Superior temporal gyrus (tissue), 1 donor: Measurements from ENCODE around the gene FTL.

ENCODE experiments used
- DNase-seq: peaks from one replicate; pipeline ENCODE4 v3.0.0-alpha.2; 2016; ENCODE audit errors: extremely low spot score

The FTL gene

DNA sequence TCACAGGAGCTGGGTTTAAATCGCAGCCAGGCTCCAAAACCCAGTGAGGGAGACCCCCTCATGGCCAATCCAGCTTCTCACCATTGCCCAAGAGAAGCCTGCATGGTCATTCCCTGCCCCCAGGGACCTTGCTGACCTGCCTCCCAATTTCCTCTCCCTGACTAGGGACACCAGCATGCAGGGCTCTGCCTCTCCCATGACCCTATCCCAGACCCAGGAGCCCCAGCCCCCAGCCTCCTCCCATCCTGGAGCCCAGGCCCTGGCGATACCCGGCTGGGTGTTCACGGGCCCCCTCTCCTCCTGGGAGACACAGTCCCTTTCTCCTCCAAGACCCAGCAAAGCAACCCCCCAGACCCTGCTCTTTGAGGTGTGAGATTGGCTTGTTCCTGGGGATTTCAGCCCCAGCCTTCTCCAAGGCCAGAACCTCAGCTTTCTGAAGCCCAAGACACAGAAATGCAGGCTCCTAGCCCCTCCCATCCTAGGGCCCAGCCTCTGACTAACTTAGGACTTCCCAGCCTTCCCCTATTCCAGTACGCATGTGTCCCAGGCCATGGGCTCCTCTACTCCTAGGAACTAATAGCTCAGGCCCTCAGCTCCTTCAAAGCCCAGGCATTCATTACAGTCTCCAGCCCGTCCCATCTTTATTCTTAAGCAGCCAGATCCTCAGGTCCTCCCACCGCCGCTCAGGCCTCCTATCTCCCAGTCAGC, 26.9 kb downstream of the FTL start:
- peak; percentile 15 for DNase-seq

GRCh38 chr19:48992581-48993174, 27.6 kb downstream of the FTL start:
- peak; percentile 25 for DNase-seq

- peak; percentile 100 for DNase-seq
Measured at GRCh38 chr19:48993175-48994034, 28.3 kb downstream of the FTL start, which contains the start of the genes GYS1 and RUVBL2. TSS of gene GYS1 (minus strand) at chr19:48993309. CDS start at chr19:48993112, 197 bp downstream. TSS of gene RUVBL2 (plus strand) at chr19:48993887. CDS start at chr19:48993912, 25 bp downstream.

GRCh38 chr19:48994035-48994386, 28.9 kb downstream of the FTL start:
- peak; percentile 12 for DNase-seq

- DNase-seq = no peak
Measured at GRCh38 chr19:48997972-48998371, 32.9 kb downstream of the FTL start.

DNA sequence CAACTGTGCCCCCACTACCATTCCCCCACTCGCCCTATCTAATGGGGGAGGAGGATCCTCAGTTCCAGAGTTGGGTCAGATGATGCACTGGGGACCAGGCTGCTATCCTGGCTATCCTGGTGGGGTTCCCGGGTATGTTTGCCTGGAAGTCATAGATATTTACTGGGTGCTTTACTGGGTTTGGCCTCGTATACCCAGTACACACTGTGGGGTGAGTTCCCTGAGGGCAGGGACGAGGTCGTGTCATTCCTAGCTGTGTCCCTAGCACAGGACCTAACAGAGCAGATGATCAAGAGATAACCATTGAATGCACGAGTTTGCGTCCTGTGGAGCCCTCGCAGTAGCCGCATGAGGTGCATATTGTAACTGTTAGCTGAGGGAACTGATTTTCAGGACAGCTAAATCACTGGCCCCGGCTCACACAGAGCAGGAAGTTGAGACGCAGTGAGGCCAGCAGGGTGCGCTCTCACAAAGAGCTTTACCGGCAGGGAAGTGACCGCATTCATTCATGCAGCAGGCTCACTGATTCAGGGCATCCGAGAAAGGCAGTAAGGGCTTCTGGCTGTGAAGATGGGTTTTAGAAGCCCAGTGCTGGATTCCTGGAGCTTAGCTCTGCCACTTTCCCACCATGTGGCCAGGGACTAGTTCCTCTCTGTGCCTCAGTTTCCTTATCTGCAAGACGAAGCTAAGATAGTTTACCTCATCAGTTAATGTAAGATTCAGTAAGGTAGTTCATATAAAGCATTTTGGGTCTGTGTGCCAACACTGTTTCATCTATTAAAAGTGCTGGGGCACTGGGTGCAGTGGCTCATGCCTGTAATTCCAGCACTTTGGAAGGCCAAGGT, 34.6 kb downstream of the FTL start:
- peak; percentile 22 for DNase-seq

DNA sequence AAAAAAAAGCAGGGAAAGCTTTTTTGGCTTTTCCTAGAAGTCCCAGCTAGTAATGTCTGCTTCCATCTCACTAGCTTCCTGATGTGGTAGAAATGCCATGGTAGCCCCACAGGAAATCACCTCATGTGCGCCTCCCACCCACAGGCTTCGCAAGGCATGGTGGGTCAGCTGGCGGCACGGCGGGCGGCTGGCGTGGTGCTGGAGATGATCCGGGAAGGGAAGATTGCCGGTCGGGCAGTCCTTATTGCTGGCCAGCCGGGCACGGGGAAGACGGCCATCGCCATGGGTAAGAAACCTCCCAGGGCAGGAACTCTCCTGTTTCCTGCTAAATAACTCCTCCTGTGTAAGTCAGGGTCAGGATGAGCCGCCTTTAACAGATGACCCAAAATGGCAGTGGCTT, 39.0 kb downstream of the FTL start:
- DNase-seq = no peak

DNA sequence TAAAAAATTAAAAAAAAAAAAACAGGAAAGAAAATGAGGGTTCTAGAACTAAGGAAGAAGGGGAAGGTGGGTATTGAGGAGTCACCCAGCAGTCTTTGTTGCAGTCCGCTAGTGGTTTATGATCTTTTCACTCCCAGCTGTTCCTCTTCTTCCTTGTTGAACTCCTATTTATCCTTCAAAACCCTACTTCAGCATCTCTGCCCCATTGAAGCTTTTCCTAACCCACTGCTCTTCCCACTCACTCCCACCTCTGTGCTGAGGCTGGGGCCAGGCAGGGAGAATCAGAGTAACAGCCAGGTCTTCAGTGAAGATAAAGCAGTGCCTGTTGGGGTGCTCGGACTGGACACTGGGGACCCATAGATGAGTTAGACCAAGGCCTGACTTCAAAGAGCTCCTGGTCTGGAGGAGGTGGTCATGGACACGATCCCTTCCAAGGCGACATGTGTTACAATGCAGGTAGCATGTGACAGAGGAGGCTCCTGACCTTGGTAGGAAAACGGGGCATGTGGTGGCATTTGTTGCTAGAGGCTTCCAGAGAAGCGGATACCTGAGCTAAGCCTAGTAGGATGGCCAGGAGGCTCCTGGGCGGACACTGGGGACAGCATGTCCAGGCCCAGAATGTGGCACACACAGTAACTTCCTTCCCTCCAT, 40.0 kb downstream of the FTL start:
- DNase-seq = no peak

GRCh38 chr19:49006905-49007304, 41.8 kb downstream of the FTL start:
- no peak for DNase-seq

GRCh38 chr19:49009828-49010227, 44.7 kb downstream of the FTL start:
- DNase-seq = no peak

DNA sequence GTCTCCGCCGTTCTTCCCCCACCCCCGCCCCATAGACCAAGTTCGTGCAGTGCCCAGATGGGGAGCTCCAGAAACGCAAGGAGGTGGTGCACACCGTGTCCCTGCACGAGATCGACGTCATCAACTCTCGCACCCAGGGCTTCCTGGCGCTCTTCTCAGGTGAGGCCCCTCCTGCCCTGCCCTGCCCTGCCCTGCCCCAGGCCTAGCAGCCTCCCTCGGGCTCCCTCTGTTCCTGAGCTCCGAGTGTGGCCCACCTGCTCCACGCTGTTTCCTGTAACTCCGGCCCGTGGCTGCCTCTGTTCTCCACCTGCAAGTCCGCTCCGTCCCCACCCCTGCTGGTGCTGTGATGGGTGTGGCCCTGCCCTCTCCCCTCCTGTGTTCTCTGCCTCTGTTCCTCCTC, 45.3 kb downstream of the FTL start:
- no peak for DNase-seq

DNA sequence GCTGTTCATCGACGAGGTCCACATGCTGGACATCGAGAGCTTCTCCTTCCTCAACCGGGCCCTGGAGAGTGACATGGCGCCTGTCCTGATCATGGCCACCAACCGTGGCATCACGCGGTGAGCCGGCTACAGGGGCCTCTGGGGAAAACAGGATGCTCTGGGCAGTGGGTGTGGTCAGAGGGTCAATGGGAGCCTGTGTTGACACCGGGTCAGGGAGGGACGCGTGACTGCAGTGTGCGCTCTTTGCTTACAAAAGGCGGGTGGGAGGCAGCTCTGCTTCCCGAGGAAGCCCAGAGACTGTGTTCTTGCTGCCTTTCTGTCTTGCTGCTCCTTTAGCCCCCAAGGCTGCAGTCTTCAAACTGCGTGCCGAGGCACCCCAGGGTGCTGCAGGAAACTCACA, 46.1 kb downstream of the FTL start:
- DNase-seq = no peak

GRCh38 chr19:49014123-49014869, 49.2 kb downstream of the FTL start:
- DNase-seq = no peak

- no peak for DNase-seq
Measured at GRCh38 chr19:49014870-49015255, 49.8 kb downstream of the FTL start.

DNA sequence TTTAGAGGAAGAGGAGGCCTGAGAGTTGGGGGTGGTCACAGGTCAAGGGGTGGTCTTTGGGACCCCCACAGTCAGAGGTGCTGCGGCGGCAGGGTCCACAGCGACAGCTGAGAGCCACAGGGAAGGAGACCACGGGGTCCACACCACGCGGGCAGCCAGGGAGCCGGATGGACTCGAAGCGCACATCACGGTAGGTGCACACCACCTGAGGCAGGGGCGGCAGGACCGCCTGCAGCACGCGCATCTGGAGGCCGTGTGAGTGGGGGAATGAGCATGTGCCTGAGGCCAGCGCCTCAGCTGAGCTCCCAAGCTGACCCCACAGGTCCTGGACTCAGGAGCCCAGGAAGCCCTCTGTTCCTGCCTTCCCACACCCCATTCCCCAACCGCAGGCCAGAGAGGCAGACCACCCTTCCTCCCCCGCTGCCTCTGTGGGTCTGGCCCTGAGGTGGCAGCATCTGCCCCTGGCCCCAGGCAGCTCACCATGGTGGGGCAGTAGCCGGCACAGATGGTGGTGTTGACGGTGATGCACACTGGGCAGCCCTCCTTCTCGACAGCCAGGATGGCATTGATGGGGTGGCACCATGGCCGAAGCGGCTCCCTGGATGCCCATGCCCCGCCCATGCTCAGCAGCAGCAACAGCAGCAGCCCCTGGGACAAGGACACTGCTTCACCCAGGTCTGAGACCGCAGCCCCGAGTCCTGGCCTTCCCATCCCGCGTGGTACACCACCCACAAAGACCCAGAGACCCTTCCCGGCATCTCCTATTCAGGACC, 51.1 kb downstream of the FTL start:
- no peak for DNase-seq
